Fibroblast of the aortic adventitia (primary cell): Measurements from ENCODE around the gene APBB1. TPM values are rescaled to one million over a fixed set of nuclear protein-coding genes. Genes with fewer than 3 reads are reported as not detected.

Experiments
- DNase-seq: peaks from one replicate; pipeline ENCODE4 v3.0.0-alpha.2; 2010; ENCODE audit warnings: low read depth
- H3K4me3 ChIP-seq: 2 replicates; pipeline ENCODE4 v1.5.1; 2011; ENCODE audit warnings: low read depth, mild to moderate bottlenecking, control low read depth, low read length, moderate library complexity
- total RNA-seq: library from RNA; depleted of rRNA; stranded (reverse); fragments of >200 nt; gene quantifications from 2 replicates; pipeline ENCODE4 v1.2.3, GENCODE V29; 2012; ENCODE audit warnings: low replicate concordance
- TF ChIP-seq, protein P1 (sequence below): IDR thresholded peaks from 2 replicates; pipeline ENCODE4 v1.5.1; 2011; ENCODE audit warnings: mild to moderate bottlenecking, low read length, control low read depth, inconsistent platforms; ENCODE audit not compliant: insufficient read depth

Gene APBB1
- total RNA-seq, 1 donor, result 41.8 TPM

- TF ChIP-seq, protein P1, sequence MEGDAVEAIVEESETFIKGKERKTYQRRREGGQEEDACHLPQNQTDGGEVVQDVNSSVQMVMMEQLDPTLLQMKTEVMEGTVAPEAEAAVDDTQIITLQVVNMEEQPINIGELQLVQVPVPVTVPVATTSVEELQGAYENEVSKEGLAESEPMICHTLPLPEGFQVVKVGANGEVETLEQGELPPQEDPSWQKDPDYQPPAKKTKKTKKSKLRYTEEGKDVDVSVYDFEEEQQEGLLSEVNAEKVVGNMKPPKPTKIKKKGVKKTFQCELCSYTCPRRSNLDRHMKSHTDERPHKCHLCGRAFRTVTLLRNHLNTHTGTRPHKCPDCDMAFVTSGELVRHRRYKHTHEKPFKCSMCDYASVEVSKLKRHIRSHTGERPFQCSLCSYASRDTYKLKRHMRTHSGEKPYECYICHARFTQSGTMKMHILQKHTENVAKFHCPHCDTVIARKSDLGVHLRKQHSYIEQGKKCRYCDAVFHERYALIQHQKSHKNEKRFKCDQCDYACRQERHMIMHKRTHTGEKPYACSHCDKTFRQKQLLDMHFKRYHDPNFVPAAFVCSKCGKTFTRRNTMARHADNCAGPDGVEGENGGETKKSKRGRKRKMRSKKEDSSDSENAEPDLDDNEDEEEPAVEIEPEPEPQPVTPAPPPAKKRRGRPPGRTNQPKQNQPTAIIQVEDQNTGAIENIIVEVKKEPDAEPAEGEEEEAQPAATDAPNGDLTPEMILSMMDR, result no peak
- no peak overlapping the region for H3K4me3 ChIP-seq
- DNase-seq, result no peak
These were observed 1.8 kb upstream of the APBB1 start for GRCh38 chr11:6420677-6421076.

- TF ChIP-seq, protein P1, result no peak
- H3K4me3 ChIP-seq, result peak overlapping the region; percentile 80
- DNase-seq, result no peak
These were observed 311 bp downstream of the APBB1 start for GRCh38 chr11:6418557-6419008.

- peak; percentile 22 for DNase-seq
- H3K4me3 ChIP-seq, result peak overlapping the region; percentile 80
These were observed 862 bp downstream of the APBB1 start for GRCh38 chr11:6417907-6418556.

GRCh38 chr11:6415797-6416196 lies 3.1 kb downstream of the APBB1 start:
- no peak overlapping the region for H3K4me3 ChIP-seq
- DNase-seq, result no peak
- TF ChIP-seq, protein P1, result no peak

More at GRCh38 chr11:6417907-6418556, 862 bp downstream of the APBB1 start:
- TF ChIP-seq, protein P1, result no peak

- TF ChIP-seq, protein P1, result no peak
- no peak for DNase-seq
- H3K4me3 ChIP-seq, result no peak overlapping the region
These were observed 4.0 kb downstream of the APBB1 start for GRCh38 chr11:6414874-6415328.

DNA sequence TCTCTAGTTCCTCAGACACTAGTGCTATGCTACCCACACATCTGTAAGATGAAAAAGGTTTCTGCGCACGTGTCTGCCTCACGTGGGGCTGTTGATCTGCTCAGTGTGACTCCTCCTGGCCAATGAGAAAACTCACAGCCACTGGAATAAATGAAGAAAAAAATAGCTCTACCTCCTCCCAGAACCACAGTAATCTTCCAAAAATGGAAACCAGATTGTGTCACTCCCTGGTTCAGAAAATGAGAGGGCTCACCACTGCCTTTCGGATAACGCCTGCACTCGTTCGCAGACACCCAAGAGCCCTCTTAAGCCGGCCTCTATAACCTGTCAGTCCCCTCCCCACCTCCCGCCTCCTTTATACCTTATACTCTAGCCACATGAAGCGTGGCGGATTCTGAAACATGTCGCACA lies 5.1 kb downstream of the APBB1 start:
- TF ChIP-seq, protein P1, result no peak
- no peak overlapping the region for H3K4me3 ChIP-seq
- no peak for DNase-seq
